Measurements from ENCODE around the gene TMEM60. TPM values are rescaled to one million over a fixed set of nuclear protein-coding genes. Genes with fewer than 3 reads are reported as not detected.
"Not testable (repeated sequence)": the region's sequence is repeated elsewhere in the genome, so short reads cannot be mapped to it uniquely, and the experiment has no call there.

TMEM60 gene
- total RNA-seq, 6 donors from 2014 or later: 8.7 to 19.7 (median 19.1) TPM; not detected in 1

DNA sequence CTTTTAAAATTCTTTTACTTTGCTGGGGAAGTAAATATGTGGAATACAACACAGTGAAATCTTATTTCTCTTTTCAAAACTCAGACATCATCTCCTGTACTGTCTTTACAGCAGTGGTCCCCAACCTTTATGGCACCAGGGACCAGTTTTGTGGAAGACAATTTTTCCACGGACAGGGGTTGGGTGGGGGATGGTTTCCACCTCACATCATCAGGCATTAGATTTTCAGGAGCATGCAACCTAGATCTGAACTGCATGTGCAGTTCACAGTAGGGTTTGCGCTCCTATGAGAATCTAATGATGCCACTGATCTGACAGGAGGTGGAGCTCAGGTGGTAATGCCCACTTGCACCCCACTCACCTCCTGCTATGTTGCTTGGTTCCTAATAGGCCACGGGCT is 12.2 kb downstream of the TMEM60 start:
- WGBS, 2 donors: 95 to 100% methylated on average over 2 to 3 of the region's 3 CpGs
- Histone ChIP-seq H3K4me3 (no peak overlapping the region), H3K27ac (no peak overlapping the region), H3K4me1 (peaks cover 0 to 2% (median 0%) of the 10 kb centered on the region in 4 donors), H3K27me3 (no peaks in the 10 kb centered on the region), H3K36me3 (peaks cover 0 to 22% (median 0%) of the 10 kb centered on the region in 4 donors), H3K9me3 (no peaks in the 10 kb centered on the region)
- ATAC-seq (ENCODE audit: low FRiP score in 2 of 2) (no peak), DNase-seq (no peak)
- no peak for TF ChIP-seq EP300 (IDR thresholded peaks at IDR 0.05)
- no peak for TF ChIP-seq POLR2A (IDR thresholded peaks at IDR 0.05)
- TF ChIP-seq, protein P1, sequence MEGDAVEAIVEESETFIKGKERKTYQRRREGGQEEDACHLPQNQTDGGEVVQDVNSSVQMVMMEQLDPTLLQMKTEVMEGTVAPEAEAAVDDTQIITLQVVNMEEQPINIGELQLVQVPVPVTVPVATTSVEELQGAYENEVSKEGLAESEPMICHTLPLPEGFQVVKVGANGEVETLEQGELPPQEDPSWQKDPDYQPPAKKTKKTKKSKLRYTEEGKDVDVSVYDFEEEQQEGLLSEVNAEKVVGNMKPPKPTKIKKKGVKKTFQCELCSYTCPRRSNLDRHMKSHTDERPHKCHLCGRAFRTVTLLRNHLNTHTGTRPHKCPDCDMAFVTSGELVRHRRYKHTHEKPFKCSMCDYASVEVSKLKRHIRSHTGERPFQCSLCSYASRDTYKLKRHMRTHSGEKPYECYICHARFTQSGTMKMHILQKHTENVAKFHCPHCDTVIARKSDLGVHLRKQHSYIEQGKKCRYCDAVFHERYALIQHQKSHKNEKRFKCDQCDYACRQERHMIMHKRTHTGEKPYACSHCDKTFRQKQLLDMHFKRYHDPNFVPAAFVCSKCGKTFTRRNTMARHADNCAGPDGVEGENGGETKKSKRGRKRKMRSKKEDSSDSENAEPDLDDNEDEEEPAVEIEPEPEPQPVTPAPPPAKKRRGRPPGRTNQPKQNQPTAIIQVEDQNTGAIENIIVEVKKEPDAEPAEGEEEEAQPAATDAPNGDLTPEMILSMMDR (IDR thresholded peaks at IDR 0.05): no peak
- TF ChIP-seq POLR2AphosphoS5 (IDR thresholded peaks at IDR 0.05): no peak

DNA sequence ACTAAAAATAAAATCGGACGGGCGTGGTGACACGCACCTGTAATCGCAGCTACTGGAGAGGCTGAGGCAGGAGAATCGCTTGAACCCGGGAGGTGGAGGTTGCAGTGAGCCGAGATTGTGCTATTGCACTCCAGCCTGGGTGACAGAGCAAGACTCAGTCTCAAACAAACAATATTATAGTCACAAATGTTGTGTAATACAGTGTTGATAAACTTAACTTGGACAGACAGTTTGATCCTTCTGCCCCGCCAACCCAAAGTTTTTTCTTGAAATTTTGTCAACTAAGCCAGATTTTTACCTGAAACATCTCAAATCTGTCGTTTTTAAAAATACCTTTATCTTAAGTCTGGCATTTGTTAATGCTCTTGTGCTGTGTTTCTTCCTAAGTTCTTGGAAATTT is 13.8 kb downstream of the TMEM60 start:
- H3K27ac ChIP-seq; H3K4me1 ChIP-seq; H3K27me3 ChIP-seq; ATAC-seq (ENCODE audit: low FRiP score in 2 of 2); H3K9me3 ChIP-seq; DNase-seq; H3K4me3 ChIP-seq: not testable (repeated sequence)
- peaks cover 0 to 38% (median 0%) of the 10 kb centered on the region in 4 donors for H3K36me3 ChIP-seq
- WGBS, 2 donors: 95 to 96% methylated on average over 10 of the region's 10 CpGs

DNA sequence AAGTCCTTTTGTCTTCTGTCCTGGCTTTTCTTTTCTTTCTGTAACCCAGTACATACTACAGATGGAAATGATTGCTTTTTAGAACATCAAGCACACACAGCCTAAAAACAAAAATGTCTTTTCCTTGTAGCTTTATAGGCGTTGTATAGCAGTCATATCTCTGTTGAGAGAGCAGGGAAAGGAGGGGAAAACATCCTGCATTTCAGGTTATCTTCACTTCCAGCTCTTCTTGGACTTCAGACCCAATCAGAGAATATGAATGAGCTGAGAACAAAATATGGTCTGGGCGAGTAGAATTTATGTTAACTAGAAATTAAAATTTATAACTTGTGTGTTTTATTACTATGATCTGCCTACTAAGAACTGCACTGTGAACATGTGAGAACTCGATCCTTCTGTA is 14.7 kb downstream of the TMEM60 start:
- Histone ChIP-seq H3K9me3 (no peaks in the 10 kb centered on the region), H3K4me1 (peaks cover 0 to 3% (median 0%) of the 10 kb centered on the region in 4 donors), H3K27ac (no peak overlapping the region), H3K27me3 (no peaks in the 10 kb centered on the region), H3K36me3 (peaks cover 4 to 47% (median 4%) of the 10 kb centered on the region in 4 donors), H3K4me3 (no peak overlapping the region)
- DNase-seq (no peak), ATAC-seq (ENCODE audit: low FRiP score in 2 of 2) (no peak)
- 86 to 91% methylated on average over 3 of the region's 3 CpGs for WGBS, 2 donors
- TF ChIP-seq EP300 (IDR thresholded peaks at IDR 0.05) (no peak), POLR2AphosphoS5 (IDR thresholded peaks at IDR 0.05) (no peak), POLR2A (IDR thresholded peaks at IDR 0.05) (no peak)
- TF ChIP-seq, protein P1 (IDR thresholded peaks at IDR 0.05): no peak

DNA sequence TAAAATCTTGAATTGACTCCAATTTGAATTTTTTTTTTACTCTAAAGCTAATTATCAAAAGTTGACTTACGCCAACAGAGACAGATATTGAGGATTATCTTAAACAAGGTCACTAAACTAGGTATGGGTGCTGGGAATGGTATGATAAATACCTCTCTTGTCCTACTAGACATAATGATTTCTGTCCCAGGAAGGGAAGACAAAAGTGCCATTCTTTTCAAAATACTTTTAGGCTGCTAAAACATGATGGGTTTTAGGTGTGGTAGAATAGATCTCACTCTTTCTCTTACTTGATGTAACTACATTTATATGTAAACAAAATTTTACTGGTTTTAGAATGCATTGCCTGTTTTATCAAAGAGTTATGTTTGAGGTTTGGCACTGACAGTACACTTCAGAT is 15.1 kb downstream of the TMEM60 start:
- DNase-seq: no peak
- 100% methylated on average over 1 of the region's 1 CpG for WGBS, 2 donors
- Histone ChIP-seq H3K9me3 (no peaks in the 10 kb centered on the region), H3K4me3 (no peak overlapping the region), H3K27ac (no peak overlapping the region), H3K4me1 (peaks cover 0 to 3% (median 0%) of the 10 kb centered on the region in 4 donors), H3K27me3 (no peaks in the 10 kb centered on the region), H3K36me3 (peaks cover 4 to 51% (median 7%) of the 10 kb centered on the region in 4 donors)
- ATAC-seq (ENCODE audit: low FRiP score in 2 of 2): no peak
- TF ChIP-seq POLR2AphosphoS5 (IDR thresholded peaks at IDR 0.05): no peak

DNA sequence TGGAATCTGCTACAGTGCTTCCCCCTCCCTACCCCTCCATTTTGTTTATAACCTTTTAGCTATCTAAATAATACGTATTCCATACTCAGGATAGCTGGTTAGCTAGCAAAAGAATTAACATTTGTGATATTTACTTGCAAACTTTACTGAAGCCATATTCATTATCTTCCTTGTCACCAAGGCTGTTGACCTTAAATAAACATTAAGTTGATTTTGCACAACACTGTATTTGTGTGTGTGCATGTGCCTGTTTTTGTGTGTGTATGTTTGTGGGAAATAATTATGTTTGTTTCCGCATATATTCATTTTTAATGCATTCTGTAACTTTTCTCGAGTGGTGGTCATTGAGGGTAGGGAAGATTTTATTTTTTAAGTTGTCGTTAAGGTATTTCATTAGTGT is 15.9 kb downstream of the TMEM60 start:
- DNase-seq (no peak), ATAC-seq (ENCODE audit: low FRiP score in 2 of 2) (no peak)
- Histone ChIP-seq H3K27ac (no peak overlapping the region), H3K4me3 (no peak overlapping the region), H3K9me3 (no peaks in the 10 kb centered on the region), H3K27me3 (no peaks in the 10 kb centered on the region), H3K36me3 (peaks cover 4 to 54% (median 7%) of the 10 kb centered on the region in 4 donors), H3K4me1 (peaks cover 0 to 3% (median 0%) of the 10 kb centered on the region in 4 donors)
- TF ChIP-seq EP300 (IDR thresholded peaks at IDR 0.05): no peak
- no peak for TF ChIP-seq POLR2AphosphoS5 (IDR thresholded peaks at IDR 0.05)
- no peak for TF ChIP-seq POLR2A (IDR thresholded peaks at IDR 0.05)
- TF ChIP-seq, protein P1 (IDR thresholded peaks at IDR 0.05): no peak
- WGBS, 2 donors: 97 to 98% methylated on average over 4 of the region's 4 CpGs

DNA sequence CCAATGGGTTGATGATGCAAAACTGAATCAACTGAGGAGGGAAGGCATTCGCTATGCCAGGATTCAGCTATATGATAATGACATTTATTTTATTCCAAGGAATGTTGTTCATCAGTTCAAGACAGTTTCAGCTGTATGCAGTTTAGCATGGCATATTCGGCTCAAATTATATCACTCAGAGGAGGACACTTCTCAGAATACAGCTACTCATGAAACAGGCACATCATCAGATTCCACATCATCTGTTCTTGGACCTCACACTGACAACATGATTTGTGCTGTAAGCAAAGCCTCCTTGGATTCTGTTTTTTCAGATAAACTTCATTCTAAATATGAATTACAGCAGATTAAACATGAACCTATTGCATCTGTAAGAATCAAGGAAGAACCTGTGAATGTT is 19.7 kb downstream of the TMEM60 start:
- no peaks in the 10 kb centered on the region for H3K27me3 ChIP-seq
- no peak overlapping the region for H3K27ac ChIP-seq
- no peak for ATAC-seq (ENCODE audit: low FRiP score in 2 of 2)
- H3K36me3 ChIP-seq: peaks cover 6 to 85% (median 23%) of the 10 kb centered on the region in 4 donors
- 93 to 94% methylated on average over 2 of the region's 2 CpGs for WGBS, 2 donors
- no peak overlapping the region for H3K4me3 ChIP-seq
- TF ChIP-seq EP300 (IDR thresholded peaks at IDR 0.05) (no peak), POLR2AphosphoS5 (IDR thresholded peaks at IDR 0.05) (no peak), POLR2A (IDR thresholded peaks at IDR 0.05) (no peak)
- TF ChIP-seq, protein P1 (IDR thresholded peaks at IDR 0.05): no peak
- DNase-seq: no peak
- no peaks in the 10 kb centered on the region for H3K9me3 ChIP-seq
- H3K4me1 ChIP-seq: peaks cover 0 to 3% (median 0%) of the 10 kb centered on the region in 4 donors
